GM18502 (cell line): Measurements from ENCODE around the gene CRYBA4.

Experiments
- ATAC-seq: cut with Tn5 transposase; IDR thresholded peaks from one replicate; pipeline ENCODE4 v1.9.1; 2021; ENCODE audit warnings: mild to moderate bottlenecking; ENCODE audit not compliant: unreplicated experiment, poor library complexity

CRYBA4 gene

GRCh38 chr22:26621663-26622062 is at the start of gene CRYBA4:
CRYBA4 (plus strand) TSS chr22:26621963; CDS start chr22:26622597, 634 bp downstream.
- ATAC-seq, result no peak

GRCh38 chr22:26573026-26573662 is 48.6 kb upstream of the CRYBA4 start:
- no peak for ATAC-seq

- no peak for ATAC-seq
These were observed 47.6 kb upstream of the CRYBA4 start for GRCh38 chr22:26574001-26574723.

GRCh38 chr22:26576026-26576680 is 45.6 kb upstream of the CRYBA4 start:
- no peak for ATAC-seq

- no peak for ATAC-seq
These were observed 44.7 kb upstream of the CRYBA4 start for GRCh38 chr22:26577081-26577480.

- peak; percentile 80 for ATAC-seq
These were observed 42.4 kb upstream of the CRYBA4 start for GRCh38 chr22:26579331-26579886.

GRCh38 chr22:26580240-26580962 is 41.4 kb upstream of the CRYBA4 start:
- ATAC-seq, result no peak

GRCh38 chr22:26581026-26581425 is 40.7 kb upstream of the CRYBA4 start:
- no peak for ATAC-seq

GRCh38 chr22:26581633-26582168 is 40.1 kb upstream of the CRYBA4 start:
- no peak for ATAC-seq

- no peak for ATAC-seq
These were observed 37.8 kb upstream of the CRYBA4 start for GRCh38 chr22:26584010-26584409.

- ATAC-seq, result no peak
These were observed 36.5 kb upstream of the CRYBA4 start for GRCh38 chr22:26585104-26585790.

GRCh38 chr22:26586556-26587325 is 35.0 kb upstream of the CRYBA4 start:
- no peak for ATAC-seq

GRCh38 chr22:26587991-26588613 is 33.7 kb upstream of the CRYBA4 start:
- ATAC-seq, result no peak

- no peak for ATAC-seq
These were observed 32.9 kb upstream of the CRYBA4 start for GRCh38 chr22:26588729-26589366.

GRCh38 chr22:26589367-26589844 is 32.4 kb upstream of the CRYBA4 start:
- no peak for ATAC-seq

GRCh38 chr22:26589845-26590736 is 31.7 kb upstream of the CRYBA4 start, which contains the start of gene TPST2:
TPST2 (minus strand) TSS chr22:26590132; CDS start chr22:26541630, 48,502 bp downstream.
- no peak for ATAC-seq

GRCh38 chr22:26592421-26592891 is 29.3 kb upstream of the CRYBA4 start:
- peak; percentile 58 for ATAC-seq
